Spleen (tissue), 11 donors: ENCODE measurements around the gene INF2. TPM values are rescaled to one million over a fixed set of nuclear protein-coding genes. Genes with fewer than 3 reads are reported as not detected.
A peak's percentile ranks its signal among the peaks of the same experiment; 100 is the strongest.

Experiments
- DNase-seq: peaks from one replicate; pipeline ENCODE4 v3.0.0-alpha.2; 2020
- H3K27ac ChIP-seq, 8 donors: fragments of 200-600 bp; sonication (generic) in 7 of 8; 1 replicate in 4 of 8; 2 replicates in 4 of 8; pipeline versions ENCODE4 v1.5.0 to v1.8.0; 2016 to 2021; ENCODE audit warnings: inconsistent platforms in 4 of 8, mild to moderate bottlenecking in 4 of 8, moderate library complexity in 1 of 8
- H3K27me3 ChIP-seq, 7 donors: fragments of 200-600 bp; sonication (generic) in 6 of 7; replicated peaks in 1 of 7; 1 replicate in 4 of 7; 2 replicates in 3 of 7; pipeline versions ENCODE4 v1.5.0 to v1.8.0; 2016 to 2021; ENCODE audit warnings: inconsistent platforms in 3 of 7, mild to moderate bottlenecking in 1 of 7
- H3K36me3 ChIP-seq, 6 donors: fragments of 200-600 bp; sonication (generic) in 5 of 6; 1 replicate in 4 of 6; 2 replicates in 2 of 6; pipeline versions ENCODE4 v1.5.0 to v1.8.0; 2016 to 2021; ENCODE audit warnings: inconsistent platforms in 2 of 6
- H3K4me1 ChIP-seq, 6 donors: fragments of 200-600 bp; sonication (generic) in 5 of 6; 1 replicate in 3 of 6; 2 replicates in 3 of 6; pipeline versions ENCODE4 v1.5.0 to v1.8.0; 2016 to 2021; ENCODE audit warnings: inconsistent platforms in 3 of 6
- H3K4me3 ChIP-seq, 8 donors: fragments of 200-600 bp; sonication (generic) in 7 of 8; 1 replicate in 4 of 8; 2 replicates in 4 of 8; pipeline versions ENCODE4 v1.5.0 to v1.8.0; 2016 to 2021; ENCODE audit warnings: inconsistent platforms in 4 of 8, mild to moderate bottlenecking in 4 of 8, moderate library complexity in 2 of 8
- H3K9me3 ChIP-seq, 8 donors: fragments of 200-600 bp; sonication (generic) in 7 of 8; 1 replicate in 4 of 8; 2 replicates in 4 of 8; pipeline versions ENCODE4 v1.5.0 to v1.8.0; 2016 to 2021; ENCODE audit warnings: inconsistent platforms in 4 of 8
- CTCF ChIP-seq, 11 experiments: fragments of 200-600 bp in 7 of 11; fragments of 450-650 bp in 4 of 11; sonication (generic) in 4 of 11; IDR thresholded peaks in 8 of 11; conservative IDR thresholded peaks in 3 of 11; 1 replicate in 7 of 11; 2 replicates in 4 of 11; pipeline versions ENCODE4 v1.4.0 to v1.8.0; 2016 to 2021; ENCODE audit warnings: antibody characterized with exemption in 11 of 11, inconsistent platforms in 4 of 11, mild to moderate bottlenecking in 1 of 11
- POLR2A ChIP-seq, 3 donors: fragments of 450-650 bp; IDR thresholded peaks; one replicate each; pipeline ENCODE4 v1.5.1; 2017; ENCODE audit warnings: antibody characterized with exemption in 3 of 3, mild to moderate bottlenecking in 1 of 3
- POLR2AphosphoS5 ChIP-seq, 3 donors: sonication (generic); formaldehyde crosslinking; IDR thresholded peaks; one replicate each; pipeline ENCODE4 v1.5.1; 2017; ENCODE audit warnings: antibody characterized with exemption in 3 of 3
- WGBS, 5 donors: extraction: QIAGEN DNeasy Blood & Tissue Kit in 3 of 5; methylation state at CpG; one replicate each; pipeline versions ENCODE4 v1.1.5 to v1.1.7; 2013 to 2018; 5-methylcytosine and 5-hydroxymethylcytosine counted together
- intact Hi-C: fragments of 100-400 bp; cut with DNase I; formaldehyde crosslinking; loops from one replicate; pipeline ENCODE4 v1.15.0; 2023; ENCODE audit warnings: low total_unique reads
- polyA plus RNA-seq, 3 donors: library from polyadenylated mRNA; stranded (reverse); fragments of 200-250 nt; gene quantifications; one replicate each; pipeline ENCODE4 v1.2.1, GENCODE V29; 2013
- total RNA-seq, 7 donors: library from RNA; depleted of rRNA in 3 of 7; stranded (reverse); fragments of >200 nt in 3 of 7; fragmentation: NEBNext Ultra II Directional in 4 of 7; extraction: Animal tissue kit (Norgen Biotek cat#: 25700) in 4 of 7; gene quantifications; one replicate each; pipeline versions ENCODE4 v1.1.0 to v1.2.1, GENCODE V29; 2016 to 2021
- donor health status: healthy with polysubstance abuse.
- donor health status: DM: no; HTN: no; CAD: no; lungs with moderate emphysema.
- donor health status: DM: no; HTN: no; CAD: no.
- donor health status: Bipolar disorder and iron deficiency.
- donor health status: healthy.
- donor health status: DM: no; HTN: no; CAD: no.
- donor health status: DM: yes; HTN: yes; CAD: no.

INF2 gene
- total and polyA plus RNA-seq, 10 donors = 56.6 to 120 (median 98.6) TPM

- Histone ChIP-seq H3K36me3 (no peaks in the 10 kb centered on the region), H3K27me3 (no peaks in the 10 kb centered on the region), H3K9me3 (no peaks in the 10 kb centered on the region), H3K4me3 (no peak overlapping the region), H3K4me1 (peaks cover 0 to 37% (median 17%) of the 10 kb centered on the region in 6 donors), H3K27ac (no peak overlapping the region)
- DNase-seq = peak; percentile 49
- intact Hi-C loops = no loop called here
- TF ChIP-seq POLR2AphosphoS5 (IDR thresholded peaks at IDR 0.05) (no peak), POLR2A (IDR thresholded peaks at IDR 0.05) (no peak), CTCF (IDR thresholded peaks at IDR 0.05 in 8 of 11, conservative IDR thresholded peaks at IDR 0.05 in 3 of 11) (no peak)
- WGBS, 5 donors = 95 to 99% (median 97%) methylated on average over 10 of the region's 10 CpGs
Observed at GRCh38 chr14:104744484-104744883, 55.1 kb downstream of the INF2 start.

- intact Hi-C loops = no loop called here
- 85 to 91% (median 89%) methylated on average over 6 to 9 of the region's 9 CpGs for WGBS, 5 donors
- H3K27ac ChIP-seq = no peak overlapping the region
- H3K27me3 ChIP-seq = no peaks in the 10 kb centered on the region
- no peak overlapping the region for H3K4me3 ChIP-seq
- H3K9me3 ChIP-seq = no peaks in the 10 kb centered on the region
- no peaks in the 10 kb centered on the region for H3K36me3 ChIP-seq
- peaks cover 0 to 32% (median 12%) of the 10 kb centered on the region in 6 donors for H3K4me1 ChIP-seq
- peak; percentile 71 for DNase-seq
- no peak for TF ChIP-seq POLR2AphosphoS5 (IDR thresholded peaks at IDR 0.05)
- no peak for TF ChIP-seq POLR2A (IDR thresholded peaks at IDR 0.05)
- TF ChIP-seq CTCF (IDR thresholded peaks at IDR 0.05 in 8 of 11, conservative IDR thresholded peaks at IDR 0.05 in 3 of 11) = no peak
Observed at GRCh38 chr14:104745431-104745830, 56.0 kb downstream of the INF2 start.

GRCh38 chr14:104746071-104746545, 56.7 kb downstream of the INF2 start:
- no peaks in the 10 kb centered on the region for H3K36me3 ChIP-seq
- 66 to 85% (median 76%) methylated on average over 9 to 13 of the region's 13 CpGs for WGBS, 5 donors
- H3K4me1 ChIP-seq = peaks cover 0 to 32% (median 9%) of the 10 kb centered on the region in 6 donors
- peak; percentile 62 for DNase-seq
- H3K4me3 ChIP-seq = no peak overlapping the region
- TF ChIP-seq POLR2A (IDR thresholded peaks at IDR 0.05) (no peak), CTCF (IDR thresholded peaks at IDR 0.05 in 8 of 11, conservative IDR thresholded peaks at IDR 0.05 in 3 of 11) (no peak), POLR2AphosphoS5 (IDR thresholded peaks at IDR 0.05) (no peak)
- no peaks in the 10 kb centered on the region for H3K9me3 ChIP-seq
- intact Hi-C loops = no loop called here
- no peaks in the 10 kb centered on the region for H3K27me3 ChIP-seq
- no peak overlapping the region for H3K27ac ChIP-seq

GRCh38 chr14:104746934-104747481, 57.6 kb downstream of the INF2 start:
- Histone ChIP-seq H3K4me1 (peaks cover 2 to 30% (median 8%) of the 10 kb centered on the region in 6 donors), H3K36me3 (no peaks in the 10 kb centered on the region), H3K27me3 (no peaks in the 10 kb centered on the region), H3K4me3 (no peak overlapping the region), H3K9me3 (no peaks in the 10 kb centered on the region), H3K27ac (no peak overlapping the region)
- whole genome bisulfite sequencing, 5 donors = 78 to 93% (median 87%) methylated on average over 7 of the region's 7 CpGs
- peak; percentile 46 for DNase-seq
- intact Hi-C loops = no loop called here
- TF ChIP-seq CTCF (IDR thresholded peaks at IDR 0.05 in 8 of 11, conservative IDR thresholded peaks at IDR 0.05 in 3 of 11) = no peak
- no peak for TF ChIP-seq POLR2A (IDR thresholded peaks at IDR 0.05)
- TF ChIP-seq POLR2AphosphoS5 (IDR thresholded peaks at IDR 0.05) = no peak
